Cardiac septum (tissue), 1 donor: Measurements from ENCODE around the gene BARX1. TPM values are rescaled to one million over a fixed set of nuclear protein-coding genes. Genes with fewer than 3 reads are reported as not detected.

Source experiments
- DNase-seq: peaks from one replicate; pipeline ENCODE4 v3.0.0-alpha.2; 2020; ENCODE audit warnings: low spot score
- intact Hi-C: fragments of 100-400 bp; cut with DNase I; formaldehyde crosslinking; loops from one replicate; pipeline ENCODE4 v1.14.0; 2022
- total RNA-seq: library from RNA; stranded (reverse); fragmentation: NEBNext Ultra II Directional; extraction: Animal tissue kit (Norgen Biotek cat#: 25700); gene quantifications from one replicate; pipeline ENCODE4 v1.2.1, GENCODE V29; 2021
- donor health status: DM: no; HTN: no; CAD: no.

Gene BARX1
- total RNA-seq, 1 donor from 2014 or later = 0.19 TPM

GRCh38 chr9:93954434-93955061, 607 bp downstream of the BARX1 start:
- DNase-seq = no peak
- intact Hi-C loops = no loop called here

- intact Hi-C loops = no loop called here
- no peak for DNase-seq
Measured at GRCh38 chr9:93953496-93954433, 1.4 kb downstream of the BARX1 start.

GRCh38 chr9:93952784-93953495, 2.2 kb downstream of the BARX1 start:
- no peak for DNase-seq
- intact Hi-C loops = no loop called here

- intact Hi-C loops = no loop called here
- DNase-seq = no peak
Measured at GRCh38 chr9:93952119-93952783, 2.9 kb downstream of the BARX1 start.

- intact Hi-C loops = no loop called here
- DNase-seq = no peak
Measured at GRCh38 chr9:93951655-93952118, 3.5 kb downstream of the BARX1 start.

GRCh38 chr9:93950619-93951601, 4.2 kb downstream of the BARX1 start:
- no peak for DNase-seq
- intact Hi-C loops = no loop called here

- DNase-seq = no peak
- intact Hi-C loops = no loop called here
Measured at GRCh38 chr9:93949694-93950449, 5.3 kb downstream of the BARX1 start.

- no peak for DNase-seq
- intact Hi-C loops = no loop called here
Measured at GRCh38 chr9:93949073-93949693, 6.0 kb downstream of the BARX1 start.

GRCh38 chr9:93948441-93949072, 6.6 kb downstream of the BARX1 start:
- intact Hi-C loops = no loop called here
- DNase-seq = no peak

- intact Hi-C loops = no loop called here
- no peak for DNase-seq
Measured at GRCh38 chr9:93947409-93948070, 7.6 kb downstream of the BARX1 start.

GRCh38 chr9:93946338-93946712, 8.8 kb downstream of the BARX1 start:
- DNase-seq = no peak
- intact Hi-C loops = no loop called here

GRCh38 chr9:93945400-93946337, 9.5 kb downstream of the BARX1 start:
- intact Hi-C loops = no loop called here
- DNase-seq = no peak

- intact Hi-C loops = no loop called here
- DNase-seq = no peak
Measured at GRCh38 chr9:93944011-93944410, 11.1 kb downstream of the BARX1 start.

- no peak for DNase-seq
- intact Hi-C loops = no loop called here
Measured at GRCh38 chr9:93942161-93942560, 13.0 kb downstream of the BARX1 start.

GRCh38 chr9:93941493-93941892, 13.7 kb downstream of the BARX1 start:
- intact Hi-C loops = no loop called here
- no peak for DNase-seq
